SK-N-SH (cell line): ENCODE data around the gene HMMR. TPM values are rescaled to one million over a fixed set of nuclear protein-coding genes. Genes with fewer than 3 reads are reported as not detected.

Source experiments
- CHD2 ChIP-seq: fragments of 150-350 bp; IDR thresholded peaks from 2 replicates; pipeline ENCODE4 v1.6.1; 2018; ENCODE audit warnings: low read length; ENCODE audit not compliant: partially characterized antibody
- ELF1 ChIP-seq: IDR thresholded peaks from 2 replicates; pipeline ENCODE4 v1.4.0; 2012
- EZH2phosphoT487 ChIP-seq: fragments of 200-600 bp; sonication (generic); IDR thresholded peaks from 2 replicates; pipeline ENCODE4 v1.6.1; 2017; ENCODE audit warnings: low read depth, mixed run types, mild to moderate bottlenecking, antibody characterized with exemption, moderate library complexity, borderline replicate concordance
- FOSL2 ChIP-seq: IDR thresholded peaks from 2 replicates; pipeline ENCODE4 v1.4.0; 2012; ENCODE audit warnings: low read depth, mild to moderate bottlenecking, moderate library complexity, borderline replicate concordance
- FOXJ3 ChIP-seq: sonication (generic); formaldehyde crosslinking; IDR thresholded peaks from 2 replicates; pipeline ENCODE4 v1.5.1; 2020; ENCODE audit warnings: mild to moderate bottlenecking, missing genetic modification reagents
- GATA2 ChIP-seq: sonication (generic); formaldehyde crosslinking; IDR thresholded peaks from 2 replicates; pipeline ENCODE4 v1.5.0; 2020; ENCODE audit warnings: mild to moderate bottlenecking, missing genetic modification reagents
- JUND ChIP-seq: IDR thresholded peaks from 2 replicates; pipeline ENCODE4 v1.4.0; 2012
- MEF2A ChIP-seq: IDR thresholded peaks from 2 replicates; pipeline ENCODE4 v1.4.0; 2012; ENCODE audit warnings: low read depth, borderline replicate concordance
- NRF1 ChIP-seq: IDR thresholded peaks from 2 replicates; pipeline ENCODE4 v1.6.1; 2012; ENCODE audit warnings: low read depth, mild to moderate bottlenecking, low read length
- PBX3 ChIP-seq: IDR thresholded peaks from 2 replicates; pipeline ENCODE4; 2012
- POLR2AphosphoS5 ChIP-seq: IDR thresholded peaks from 2 replicates; pipeline ENCODE4 v1.6.1; 2012; ENCODE audit warnings: low read depth, low read length
- RAD21 ChIP-seq: IDR thresholded peaks from 2 replicates; pipeline ENCODE4 v1.6.1; 2012; ENCODE audit warnings: mild to moderate bottlenecking, low read length
- REST ChIP-seq: IDR thresholded peaks from 2 replicates; pipeline ENCODE4 v1.6.1; 2012; ENCODE audit warnings: mild to moderate bottlenecking, low read depth, low read length, moderate library complexity
- SMC3 ChIP-seq: IDR thresholded peaks from 2 replicates; pipeline ENCODE4 v1.6.1; 2012; ENCODE audit warnings: low read depth, low read length, improper control_type of control experiment
- TAF1 ChIP-seq: IDR thresholded peaks from 2 replicates; pipeline ENCODE4 v1.6.1; 2012; ENCODE audit warnings: low read depth, mild to moderate bottlenecking, low read length, moderate library complexity, borderline replicate concordance
- TCF12 ChIP-seq: IDR thresholded peaks from 2 replicates; pipeline ENCODE4 v1.4.0; 2012
- TEAD4 ChIP-seq: IDR thresholded peaks from 2 replicates; pipeline ENCODE4 v1.4.0; 2012; ENCODE audit warnings: mild to moderate bottlenecking, borderline replicate concordance; ENCODE audit not compliant: insufficient read depth
- YY1 ChIP-seq: IDR thresholded peaks from 2 replicates; pipeline ENCODE4 v1.4.0; 2012; ENCODE audit warnings: low read depth, mild to moderate bottlenecking
- polyA plus RNA-seq, 3 experiments: library from polyadenylated mRNA; depleted of rRNA; stranded (reverse); fragments of >200 nt; gene quantifications; 2 replicates each; pipeline ENCODE4 v1.2.3, GENCODE V29; 2012
- TF ChIP-seq, protein P1 (sequence below): fragments of 200-600 bp; sonication (generic); IDR thresholded peaks from 2 replicates; pipeline ENCODE4 v1.6.1; 2017; ENCODE audit warnings: antibody characterized with exemption, mild to moderate bottlenecking, moderate library complexity
- TF ChIP-seq, protein P2 (sequence below): fragments of 150-350 bp; IDR thresholded peaks from 2 replicates; pipeline ENCODE4 v1.6.1; 2017; ENCODE audit warnings: antibody characterized with exemption, low read length, low read depth, borderline replicate concordance

HMMR gene
- polyA plus RNA-seq, 1 of the 3 experiments (the other 2 are of a cell fraction): 7.7 TPM

DNA sequence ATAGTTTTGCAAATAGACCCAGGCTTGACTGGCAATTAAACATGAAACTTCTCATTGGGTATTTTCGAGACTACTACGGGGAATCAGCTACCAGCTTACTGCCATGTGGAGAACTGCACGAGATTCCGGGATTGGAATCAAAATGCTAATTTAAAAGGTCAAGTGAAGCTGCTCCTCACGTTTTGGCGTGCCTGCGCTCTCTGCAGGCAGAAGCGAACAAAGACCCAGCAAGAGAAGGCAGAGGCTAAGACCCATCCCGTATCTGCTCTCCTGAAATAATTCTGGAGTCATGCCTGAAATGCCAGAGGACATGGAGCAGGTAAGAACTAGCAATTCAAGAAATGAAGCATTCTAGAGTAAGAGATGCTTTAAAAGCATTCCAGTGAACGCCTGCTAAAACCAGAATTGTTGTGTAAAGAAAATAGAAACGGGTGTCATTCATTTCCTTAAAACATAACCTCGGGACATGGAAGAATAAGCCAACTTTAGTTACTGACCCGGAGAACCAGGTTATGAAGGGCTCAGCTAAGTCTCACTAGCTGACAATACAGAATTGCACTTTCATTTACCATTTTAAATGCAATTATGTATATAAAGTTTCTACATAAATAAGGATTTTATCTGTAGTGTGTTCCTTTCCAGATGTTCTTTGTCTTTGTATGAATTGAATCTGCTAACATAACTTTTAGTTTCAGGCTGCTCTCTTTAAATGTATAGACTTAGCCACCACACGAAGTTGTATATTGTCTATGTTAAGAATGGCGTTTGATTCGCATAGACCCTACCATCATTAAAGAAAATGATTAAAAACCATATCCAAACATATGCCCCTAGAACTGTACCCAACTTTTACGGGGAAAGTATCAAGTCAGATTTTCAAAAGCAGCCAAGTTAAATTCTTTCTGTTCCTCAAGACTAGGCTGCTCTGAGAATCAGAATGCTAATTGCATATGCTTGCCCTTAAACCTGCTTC is 43.0 kb downstream of the HMMR start (continued):
- TF ChIP-seq FOXJ3 (CRISPR knock-in tag): no peak
- TF ChIP-seq TEAD4: no peak
- no peak for TF ChIP-seq YY1
- TF ChIP-seq, protein P1, sequence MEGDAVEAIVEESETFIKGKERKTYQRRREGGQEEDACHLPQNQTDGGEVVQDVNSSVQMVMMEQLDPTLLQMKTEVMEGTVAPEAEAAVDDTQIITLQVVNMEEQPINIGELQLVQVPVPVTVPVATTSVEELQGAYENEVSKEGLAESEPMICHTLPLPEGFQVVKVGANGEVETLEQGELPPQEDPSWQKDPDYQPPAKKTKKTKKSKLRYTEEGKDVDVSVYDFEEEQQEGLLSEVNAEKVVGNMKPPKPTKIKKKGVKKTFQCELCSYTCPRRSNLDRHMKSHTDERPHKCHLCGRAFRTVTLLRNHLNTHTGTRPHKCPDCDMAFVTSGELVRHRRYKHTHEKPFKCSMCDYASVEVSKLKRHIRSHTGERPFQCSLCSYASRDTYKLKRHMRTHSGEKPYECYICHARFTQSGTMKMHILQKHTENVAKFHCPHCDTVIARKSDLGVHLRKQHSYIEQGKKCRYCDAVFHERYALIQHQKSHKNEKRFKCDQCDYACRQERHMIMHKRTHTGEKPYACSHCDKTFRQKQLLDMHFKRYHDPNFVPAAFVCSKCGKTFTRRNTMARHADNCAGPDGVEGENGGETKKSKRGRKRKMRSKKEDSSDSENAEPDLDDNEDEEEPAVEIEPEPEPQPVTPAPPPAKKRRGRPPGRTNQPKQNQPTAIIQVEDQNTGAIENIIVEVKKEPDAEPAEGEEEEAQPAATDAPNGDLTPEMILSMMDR: peak; percentile 61
- peak; percentile 53; the same call in 1 of the 2 replicates for TF ChIP-seq TAF1
- TF ChIP-seq EZH2phosphoT487: no peak
- no peak for TF ChIP-seq JUND
- TF ChIP-seq CHD2: peak; percentile 41
- TF ChIP-seq SMC3: peak; percentile 51
- no peak for TF ChIP-seq NRF1
- TF ChIP-seq RAD21: peak; percentile 76
- no peak for TF ChIP-seq FOSL2
- TF ChIP-seq PBX3: no peak
- peak; percentile 17; the same call in 1 of the 2 replicates for TF ChIP-seq TCF12
- TF ChIP-seq ELF1: peak; percentile 58; the same call in 1 of the 2 replicates
- peak; percentile 77 for TF ChIP-seq POLR2AphosphoS5
- TF ChIP-seq, protein P2, sequence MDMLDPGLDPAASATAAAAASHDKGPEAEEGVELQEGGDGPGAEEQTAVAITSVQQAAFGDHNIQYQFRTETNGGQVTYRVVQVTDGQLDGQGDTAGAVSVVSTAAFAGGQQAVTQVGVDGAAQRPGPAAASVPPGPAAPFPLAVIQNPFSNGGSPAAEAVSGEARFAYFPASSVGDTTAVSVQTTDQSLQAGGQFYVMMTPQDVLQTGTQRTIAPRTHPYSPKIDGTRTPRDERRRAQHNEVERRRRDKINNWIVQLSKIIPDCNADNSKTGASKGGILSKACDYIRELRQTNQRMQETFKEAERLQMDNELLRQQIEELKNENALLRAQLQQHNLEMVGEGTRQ: no peak
- no peak for TF ChIP-seq REST
- TF ChIP-seq MEF2A: no peak
- no peak for TF ChIP-seq GATA2 (CRISPR knock-in tag)
